ENCODE data around the gene LTBR.

Gene LTBR

GRCh38 chr12:6404390-6404789, 20.4 kb downstream of the LTBR start:
- no peak overlapping the region for H3K4me2 ChIP-seq (ENCODE audit: insufficient read depth, low read length, poor library complexity, severe bottlenecking)
- no peak overlapping the region for H2BK5ac ChIP-seq (ENCODE audit: low read length)
- H3K79me1 ChIP-seq (ENCODE audit: low read depth, low read length) = no peaks in the 10 kb centered on the region
- H2BK12ac ChIP-seq (ENCODE audit: low read length) = no peak overlapping the region
- H3K23ac ChIP-seq (ENCODE audit: low read depth, low read length, poor library complexity) = no peak overlapping the region
- H3K4me3 ChIP-seq (ENCODE audit: low read length in 2 of 2) = no peak overlapping the region
- no peaks in the 10 kb centered on the region for H3K27me3 ChIP-seq (ENCODE audit: control insufficient read depth in 3 of 3, insufficient read depth in 3 of 3, low read depth in 1 of 3, low read length in 3 of 3)
- no peak overlapping the region for H4K91ac ChIP-seq (ENCODE audit: low read depth, low read length, poor library complexity)
- no peak overlapping the region for H4K8ac ChIP-seq (ENCODE audit: low read depth, low read length)
- H2BK120ac ChIP-seq (ENCODE audit: low read depth, low read length) = no peak overlapping the region
- DNase-seq (ENCODE audit: low spot score) = no peak
- H2AFZ ChIP-seq (ENCODE audit: low read length) = no peak overlapping the region
- H3K9me3 ChIP-seq (replicated peaks in 1 of 2; ENCODE audit: control insufficient read depth in 2 of 2, insufficient read depth in 1 of 2, low read depth in 1 of 2, low read length in 2 of 2) = no peaks in the 10 kb centered on the region
- H3K4ac ChIP-seq (ENCODE audit: low read length) = no peak overlapping the region
- no peak overlapping the region for H3K18ac ChIP-seq (ENCODE audit: low read length)
- no peak overlapping the region for H2BK15ac ChIP-seq (ENCODE audit: low read length)
- WGBS, 2 donors (ENCODE audit: extremely low coverage in 2 of 2, insufficient read length in 2 of 2, insufficient replicate concordance in 1 of 2) = no CpG with 5 or more reads among the region's 5 CpGs
- H3K9ac ChIP-seq (ENCODE audit: low read depth, low read length, poor library complexity) = no peak overlapping the region
- H2AK5ac ChIP-seq (ENCODE audit: low read depth, low read length) = no peak overlapping the region
- H3K36me3 ChIP-seq (replicated peaks in 1 of 2; ENCODE audit: control insufficient read depth in 2 of 2, insufficient read depth in 2 of 2, low read length in 2 of 2) = no peaks in the 10 kb centered on the region
- H3K14ac ChIP-seq (ENCODE audit: low read length) = no peak overlapping the region
- no peaks in the 10 kb centered on the region for H3K4me1 ChIP-seq (ENCODE audit: control insufficient read depth in 2 of 2, insufficient read depth in 1 of 2, low read depth in 1 of 2, low read length in 2 of 2)
- no peak overlapping the region for H3K27ac ChIP-seq (replicated peaks; ENCODE audit: low read length)

- Histone ChIP-seq H2BK5ac (ENCODE audit: low read length) (no peak overlapping the region), H3K23ac (ENCODE audit: low read depth, low read length, poor library complexity) (no peak overlapping the region), H3K79me1 (ENCODE audit: low read depth, low read length) (no peaks in the 10 kb centered on the region), H3K27me3 (ENCODE audit: control insufficient read depth in 3 of 3, insufficient read depth in 3 of 3, low read depth in 1 of 3, low read length in 3 of 3) (no peaks in the 10 kb centered on the region), H3K9ac (ENCODE audit: low read depth, low read length, poor library complexity) (no peak overlapping the region), H3K4ac (ENCODE audit: low read length) (no peak overlapping the region), H2AFZ (ENCODE audit: low read length) (no peak overlapping the region), H2BK15ac (ENCODE audit: low read length) (no peak overlapping the region), H3K18ac (ENCODE audit: low read length) (no peak overlapping the region), H3K14ac (ENCODE audit: low read length) (no peak overlapping the region), H2AK5ac (ENCODE audit: low read depth, low read length) (no peak overlapping the region), H3K4me3 (ENCODE audit: low read length in 2 of 2) (no peak overlapping the region), H3K4me2 (ENCODE audit: insufficient read depth, low read length, poor library complexity, severe bottlenecking) (no peak overlapping the region), H3K9me3 (replicated peaks in 1 of 2; ENCODE audit: control insufficient read depth in 2 of 2, insufficient read depth in 1 of 2, low read depth in 1 of 2, low read length in 2 of 2) (no peaks in the 10 kb centered on the region), H4K91ac (ENCODE audit: low read depth, low read length, poor library complexity) (no peak overlapping the region), H4K8ac (ENCODE audit: low read depth, low read length) (no peak overlapping the region), H3K27ac (replicated peaks; ENCODE audit: low read length) (no peak overlapping the region), H3K36me3 (replicated peaks in 1 of 2; ENCODE audit: control insufficient read depth in 2 of 2, insufficient read depth in 2 of 2, low read length in 2 of 2) (no peaks in the 10 kb centered on the region), H2BK12ac (ENCODE audit: low read length) (no peak overlapping the region), H3K4me1 (ENCODE audit: control insufficient read depth in 2 of 2, insufficient read depth in 1 of 2, low read depth in 1 of 2, low read length in 2 of 2) (no peaks in the 10 kb centered on the region), H2BK120ac (ENCODE audit: low read depth, low read length) (no peak overlapping the region)
- WGBS, 2 donors (ENCODE audit: extremely low coverage in 2 of 2, insufficient read length in 2 of 2, insufficient replicate concordance in 1 of 2) = no CpG with 5 or more reads among the region's 6 CpGs
- DNase-seq (ENCODE audit: low spot score) = no peak
Measured at GRCh38 chr12:6405963-6406362, 22.0 kb downstream of the LTBR start.

- no peak overlapping the region for H2BK120ac ChIP-seq (ENCODE audit: low read depth, low read length)
- no peak overlapping the region for H3K14ac ChIP-seq (ENCODE audit: low read length)
- H4K8ac ChIP-seq (ENCODE audit: low read depth, low read length) = no peak overlapping the region
- H2BK15ac ChIP-seq (ENCODE audit: low read length) = no peak overlapping the region
- H2AFZ ChIP-seq (ENCODE audit: low read length) = no peak overlapping the region
- H3K9me3 ChIP-seq (replicated peaks in 1 of 2; ENCODE audit: control insufficient read depth in 2 of 2, insufficient read depth in 1 of 2, low read depth in 1 of 2, low read length in 2 of 2) = no peaks in the 10 kb centered on the region
- H3K79me1 ChIP-seq (ENCODE audit: low read depth, low read length) = no peaks in the 10 kb centered on the region
- H2AK5ac ChIP-seq (ENCODE audit: low read depth, low read length) = no peak overlapping the region
- H3K27ac ChIP-seq (replicated peaks; ENCODE audit: low read length) = no peak overlapping the region
- H4K91ac ChIP-seq (ENCODE audit: low read depth, low read length, poor library complexity) = no peak overlapping the region
- H3K27me3 ChIP-seq (ENCODE audit: control insufficient read depth in 3 of 3, insufficient read depth in 3 of 3, low read depth in 1 of 3, low read length in 3 of 3) = no peaks in the 10 kb centered on the region
- H3K4me2 ChIP-seq (ENCODE audit: insufficient read depth, low read length, poor library complexity, severe bottlenecking) = no peak overlapping the region
- no peaks in the 10 kb centered on the region for H3K36me3 ChIP-seq (replicated peaks in 1 of 2; ENCODE audit: control insufficient read depth in 2 of 2, insufficient read depth in 2 of 2, low read length in 2 of 2)
- H3K4me3 ChIP-seq (ENCODE audit: low read length in 2 of 2) = no peak overlapping the region
- no peaks in the 10 kb centered on the region for H3K4me1 ChIP-seq (ENCODE audit: control insufficient read depth in 2 of 2, insufficient read depth in 1 of 2, low read depth in 1 of 2, low read length in 2 of 2)
- H2BK12ac ChIP-seq (ENCODE audit: low read length) = no peak overlapping the region
- DNase-seq (ENCODE audit: low spot score) = no peak
- no peak overlapping the region for H3K9ac ChIP-seq (ENCODE audit: low read depth, low read length, poor library complexity)
- H3K18ac ChIP-seq (ENCODE audit: low read length) = no peak overlapping the region
- WGBS, 2 donors (ENCODE audit: extremely low coverage in 2 of 2, insufficient read length in 2 of 2, insufficient replicate concordance in 1 of 2) = no CpG with 5 or more reads among the region's 10 CpGs
- H3K4ac ChIP-seq (ENCODE audit: low read length) = no peak overlapping the region
- H3K23ac ChIP-seq (ENCODE audit: low read depth, low read length, poor library complexity) = no peak overlapping the region
- no peak overlapping the region for H2BK5ac ChIP-seq (ENCODE audit: low read length)
Measured at GRCh38 chr12:6407236-6407954, 23.4 kb downstream of the LTBR start.

GRCh38 chr12:6416596-6416995, 32.6 kb downstream of the LTBR start:
- H3K79me1 ChIP-seq (ENCODE audit: low read depth, low read length) = no peaks in the 10 kb centered on the region
- H3K27ac ChIP-seq (replicated peaks; ENCODE audit: low read length) = no peak overlapping the region
- peaks cover 0 to 11% (median 0%) of the 10 kb centered on the region in 3 experiments for H3K27me3 ChIP-seq (ENCODE audit: control insufficient read depth in 3 of 3, insufficient read depth in 3 of 3, low read depth in 1 of 3, low read length in 3 of 3)
- no peak overlapping the region for H3K14ac ChIP-seq (ENCODE audit: low read length)
- H2AFZ ChIP-seq (ENCODE audit: low read length) = no peak overlapping the region
- no peaks in the 10 kb centered on the region for H3K36me3 ChIP-seq (replicated peaks in 1 of 2; ENCODE audit: control insufficient read depth in 2 of 2, insufficient read depth in 2 of 2, low read length in 2 of 2)
- no peak overlapping the region for H2BK12ac ChIP-seq (ENCODE audit: low read length)
- WGBS, 2 donors (ENCODE audit: extremely low coverage in 2 of 2, insufficient read length in 2 of 2, insufficient replicate concordance in 1 of 2) = no CpG with 5 or more reads among the region's 3 CpGs
- no peak for DNase-seq (ENCODE audit: low spot score)
- peaks cover 0 to 7% of the 10 kb centered on the region in 2 donors for H3K9me3 ChIP-seq (replicated peaks in 1 of 2; ENCODE audit: control insufficient read depth in 2 of 2, insufficient read depth in 1 of 2, low read depth in 1 of 2, low read length in 2 of 2)
- H4K91ac ChIP-seq (ENCODE audit: low read depth, low read length, poor library complexity) = no peak overlapping the region
- no peak overlapping the region for H2BK120ac ChIP-seq (ENCODE audit: low read depth, low read length)
- H2AK5ac ChIP-seq (ENCODE audit: low read depth, low read length) = no peak overlapping the region
- H3K9ac ChIP-seq (ENCODE audit: low read depth, low read length, poor library complexity) = no peak overlapping the region
- H4K8ac ChIP-seq (ENCODE audit: low read depth, low read length) = no peak overlapping the region
- no peak overlapping the region for H3K4me3 ChIP-seq (ENCODE audit: low read length in 2 of 2)
- H3K4me2 ChIP-seq (ENCODE audit: insufficient read depth, low read length, poor library complexity, severe bottlenecking) = no peak overlapping the region
- H3K23ac ChIP-seq (ENCODE audit: low read depth, low read length, poor library complexity) = no peak overlapping the region
- no peak overlapping the region for H3K4ac ChIP-seq (ENCODE audit: low read length)
- H3K4me1 ChIP-seq (ENCODE audit: control insufficient read depth in 2 of 2, insufficient read depth in 1 of 2, low read depth in 1 of 2, low read length in 2 of 2) = no peaks in the 10 kb centered on the region
- H2BK15ac ChIP-seq (ENCODE audit: low read length) = no peak overlapping the region
- no peak overlapping the region for H3K18ac ChIP-seq (ENCODE audit: low read length)
- H2BK5ac ChIP-seq (ENCODE audit: low read length) = no peak overlapping the region
